Measurements from ENCODE around the gene CLTCL1. TPM values are rescaled to one million over a fixed set of nuclear protein-coding genes. Genes with fewer than 3 reads are reported as not detected.

CLTCL1 gene
- total RNA-seq, 2 experiments from 2014 or later, result 0.68 to 1.2 TPM

- DNase-seq, result peak; percentile 75
- Mint-ChIP-seq H3K4me1 (peaks cover 19% of the 10 kb centered on the region), H3K4me3 (peak overlapping the region; percentile 95), H3K36me3 (peaks cover 6% of the 10 kb centered on the region), H3K27me3 (peaks cover 24% of the 10 kb centered on the region), H3K9me3 (ENCODE audit: low read depth) (no peaks in the 10 kb centered on the region), H3K27ac (peak overlapping the region; percentile 96)
- CTCF ChIA-PET, result interaction anchor here (0.8 to 3.7 kb wide), 32 partner anchors 8 to 486 kb away, joined by 3 to 17 read pairs (median 4); partner anchors contain the start of genes CDC45, DGCR2, DGCR6 and SLC25A1
- peak; percentile 35 for ATAC-seq
Measured at GRCh38 chr22:19143967-19144400, 147.5 kb downstream of the CLTCL1 start.

- no peak for DNase-seq
- Mint-ChIP-seq H3K27me3 (peaks cover 16% of the 10 kb centered on the region), H3K4me3 (peak overlapping the region; percentile 95), H3K36me3 (peaks cover 8% of the 10 kb centered on the region), H3K27ac (no peak overlapping the region), H3K9me3 (ENCODE audit: low read depth) (no peaks in the 10 kb centered on the region), H3K4me1 (peaks cover 19% of the 10 kb centered on the region)
- no peak for ATAC-seq
- CTCF ChIA-PET, result interaction anchor here (0.9 to 3.1 kb wide), 7 partner anchors 12 to 487 kb away, joined by 3 to 17 read pairs (median 6); partner anchors contain the start of genes CDC45 and SLC25A1
Measured at GRCh38 chr22:19143212-19143611, 148.3 kb downstream of the CLTCL1 start.

GRCh38 chr22:19142394-19142793 is 149.1 kb downstream of the CLTCL1 start:
- Mint-ChIP-seq H3K9me3 (ENCODE audit: low read depth) (no peaks in the 10 kb centered on the region), H3K27me3 (peaks cover 8% of the 10 kb centered on the region), H3K36me3 (peaks cover 8% of the 10 kb centered on the region), H3K4me3 (no peak overlapping the region), H3K27ac (peak overlapping the region; percentile 47), H3K4me1 (peaks cover 19% of the 10 kb centered on the region)
- DNase-seq, result no peak
- ATAC-seq, result no peak
- CTCF ChIA-PET, result interaction anchor here (0.6 kb wide), 1 partner anchor 498 kb away, joined by 3 read pairs; no protein-coding TSS in a partner anchor

- CTCF ChIA-PET, result no interaction called here
- no peak for DNase-seq
- H3K36me3 Mint-ChIP-seq, result peaks cover 18% of the 10 kb centered on the region
- H3K27me3 Mint-ChIP-seq, result no peaks in the 10 kb centered on the region
- no peaks in the 10 kb centered on the region for H3K9me3 Mint-ChIP-seq (ENCODE audit: low read depth)
- H3K27ac Mint-ChIP-seq, result no peak overlapping the region
- ATAC-seq, result no peak
- peaks cover 19% of the 10 kb centered on the region for H3K4me1 Mint-ChIP-seq
- H3K4me3 Mint-ChIP-seq, result no peak overlapping the region
Measured at GRCh38 chr22:19139974-19140373, 151.5 kb downstream of the CLTCL1 start.

- Mint-ChIP-seq H3K4me3 (no peak overlapping the region), H3K4me1 (peaks cover 12% of the 10 kb centered on the region), H3K9me3 (ENCODE audit: low read depth) (no peaks in the 10 kb centered on the region), H3K27ac (no peak overlapping the region), H3K27me3 (no peaks in the 10 kb centered on the region), H3K36me3 (peaks cover 18% of the 10 kb centered on the region)
- CTCF ChIA-PET, result no interaction called here
- DNase-seq (no peak), ATAC-seq (no peak)
Measured at GRCh38 chr22:19139001-19139356, 152.5 kb downstream of the CLTCL1 start.

- Mint-ChIP-seq H3K36me3 (peaks cover 16% of the 10 kb centered on the region), H3K27ac (no peak overlapping the region), H3K9me3 (ENCODE audit: low read depth) (no peaks in the 10 kb centered on the region), H3K4me1 (peaks cover 7% of the 10 kb centered on the region), H3K4me3 (no peak overlapping the region), H3K27me3 (no peaks in the 10 kb centered on the region)
- no peak for DNase-seq
- CTCF ChIA-PET, result no interaction called here
- ATAC-seq, result no peak
Measured at GRCh38 chr22:19138217-19139000, 153.1 kb downstream of the CLTCL1 start.

GRCh38 chr22:19137384-19138216 is 153.9 kb downstream of the CLTCL1 start:
- DNase-seq, result no peak
- no peak for ATAC-seq
- Mint-ChIP-seq H3K27me3 (no peaks in the 10 kb centered on the region), H3K9me3 (ENCODE audit: low read depth) (no peaks in the 10 kb centered on the region), H3K27ac (no peak overlapping the region), H3K4me1 (peaks cover under 1% of the 10 kb centered on the region), H3K36me3 (peaks cover 16% of the 10 kb centered on the region), H3K4me3 (no peak overlapping the region)
- CTCF ChIA-PET, result no interaction called here

- H3K27ac Mint-ChIP-seq, result no peak overlapping the region
- no peaks in the 10 kb centered on the region for H3K9me3 Mint-ChIP-seq (ENCODE audit: low read depth)
- H3K4me1 Mint-ChIP-seq, result no peaks in the 10 kb centered on the region
- no peak for DNase-seq
- no peak overlapping the region for H3K4me3 Mint-ChIP-seq
- CTCF ChIA-PET, result no interaction called here
- peaks cover 16% of the 10 kb centered on the region for H3K36me3 Mint-ChIP-seq
- ATAC-seq, result no peak
- no peaks in the 10 kb centered on the region for H3K27me3 Mint-ChIP-seq
Measured at GRCh38 chr22:19136915-19137314, 154.6 kb downstream of the CLTCL1 start.

- H3K4me3 Mint-ChIP-seq, result no peak overlapping the region
- no peaks in the 10 kb centered on the region for H3K27me3 Mint-ChIP-seq
- ATAC-seq (no peak), DNase-seq (no peak)
- H3K9me3 Mint-ChIP-seq (ENCODE audit: low read depth), result no peaks in the 10 kb centered on the region
- no peaks in the 10 kb centered on the region for H3K4me1 Mint-ChIP-seq
- CTCF ChIA-PET, result interaction anchor here (0.6 kb wide), 1 partner anchor 203 kb away, joined by 3 read pairs; no protein-coding TSS in a partner anchor
- no peak overlapping the region for H3K27ac Mint-ChIP-seq
- peaks cover 18% of the 10 kb centered on the region for H3K36me3 Mint-ChIP-seq
Measured at GRCh38 chr22:19134874-19135273, 156.6 kb downstream of the CLTCL1 start.

GRCh38 chr22:19134176-19134831 is 157.2 kb downstream of the CLTCL1 start:
- ATAC-seq (no peak), DNase-seq (no peak)
- no peaks in the 10 kb centered on the region for H3K4me1 Mint-ChIP-seq
- H3K27ac Mint-ChIP-seq, result no peak overlapping the region
- H3K36me3 Mint-ChIP-seq, result peaks cover 18% of the 10 kb centered on the region
- CTCF ChIA-PET, result interaction anchor here (0.6 kb wide), 1 partner anchor 204 kb away, joined by 3 read pairs; no protein-coding TSS in a partner anchor
- H3K27me3 Mint-ChIP-seq, result no peaks in the 10 kb centered on the region
- H3K4me3 Mint-ChIP-seq, result no peak overlapping the region
- H3K9me3 Mint-ChIP-seq (ENCODE audit: low read depth), result no peaks in the 10 kb centered on the region

GRCh38 chr22:19133561-19133960 is 158.0 kb downstream of the CLTCL1 start:
- H3K4me1 Mint-ChIP-seq, result no peaks in the 10 kb centered on the region
- no peaks in the 10 kb centered on the region for H3K27me3 Mint-ChIP-seq
- ATAC-seq (no peak), DNase-seq (no peak)
- no peak overlapping the region for H3K27ac Mint-ChIP-seq
- H3K36me3 Mint-ChIP-seq, result peaks cover 13% of the 10 kb centered on the region
- H3K9me3 Mint-ChIP-seq (ENCODE audit: low read depth), result no peaks in the 10 kb centered on the region
- CTCF ChIA-PET, result no interaction called here
- no peak overlapping the region for H3K4me3 Mint-ChIP-seq

- DNase-seq (no peak), ATAC-seq (no peak)
- CTCF ChIA-PET, result no interaction called here
- H3K36me3 Mint-ChIP-seq, result peaks cover 13% of the 10 kb centered on the region
- H3K27ac Mint-ChIP-seq, result no peak overlapping the region
- H3K9me3 Mint-ChIP-seq (ENCODE audit: low read depth), result no peaks in the 10 kb centered on the region
- H3K4me3 Mint-ChIP-seq, result no peak overlapping the region
- no peaks in the 10 kb centered on the region for H3K27me3 Mint-ChIP-seq
- H3K4me1 Mint-ChIP-seq, result no peaks in the 10 kb centered on the region
Measured at GRCh38 chr22:19132693-19133400, 158.7 kb downstream of the CLTCL1 start.

GRCh38 chr22:19132153-19132552 is 159.4 kb downstream of the CLTCL1 start:
- ATAC-seq, result no peak
- CTCF ChIA-PET, result no interaction called here
- H3K36me3 Mint-ChIP-seq, result peaks cover 13% of the 10 kb centered on the region
- no peaks in the 10 kb centered on the region for H3K9me3 Mint-ChIP-seq (ENCODE audit: low read depth)
- no peak for DNase-seq
- no peak overlapping the region for H3K27ac Mint-ChIP-seq
- no peak overlapping the region for H3K4me3 Mint-ChIP-seq
- no peaks in the 10 kb centered on the region for H3K27me3 Mint-ChIP-seq
- H3K4me1 Mint-ChIP-seq, result no peaks in the 10 kb centered on the region
